Measurements from ENCODE around the gene RAB36. TPM values are rescaled to one million over a fixed set of nuclear protein-coding genes. Genes with fewer than 3 reads are reported as not detected.

Gene RAB36
- total RNA-seq, 2 experiments from 2014 or later: 0.77 to 0.87 TPM

DNA sequence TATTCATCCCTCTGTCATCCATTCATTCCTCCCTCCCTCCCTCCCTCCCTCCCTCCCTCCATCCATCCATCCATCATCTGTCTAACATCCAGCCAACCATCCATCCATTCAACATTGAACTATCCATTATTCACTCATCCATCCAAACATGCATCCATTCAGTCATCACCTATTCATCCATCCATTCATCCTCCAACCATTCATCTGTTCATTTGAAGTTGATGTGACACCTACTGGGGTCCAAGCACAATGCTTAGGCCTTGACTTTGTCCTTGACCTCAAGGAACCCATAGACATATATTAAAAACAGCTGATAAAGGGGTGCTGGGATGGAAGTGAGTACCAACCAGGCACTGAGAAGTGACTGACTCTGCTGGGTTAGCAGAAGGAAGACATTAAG, 61.6 kb downstream of the RAB36 start:
- TF ChIP-seq, protein P1, sequence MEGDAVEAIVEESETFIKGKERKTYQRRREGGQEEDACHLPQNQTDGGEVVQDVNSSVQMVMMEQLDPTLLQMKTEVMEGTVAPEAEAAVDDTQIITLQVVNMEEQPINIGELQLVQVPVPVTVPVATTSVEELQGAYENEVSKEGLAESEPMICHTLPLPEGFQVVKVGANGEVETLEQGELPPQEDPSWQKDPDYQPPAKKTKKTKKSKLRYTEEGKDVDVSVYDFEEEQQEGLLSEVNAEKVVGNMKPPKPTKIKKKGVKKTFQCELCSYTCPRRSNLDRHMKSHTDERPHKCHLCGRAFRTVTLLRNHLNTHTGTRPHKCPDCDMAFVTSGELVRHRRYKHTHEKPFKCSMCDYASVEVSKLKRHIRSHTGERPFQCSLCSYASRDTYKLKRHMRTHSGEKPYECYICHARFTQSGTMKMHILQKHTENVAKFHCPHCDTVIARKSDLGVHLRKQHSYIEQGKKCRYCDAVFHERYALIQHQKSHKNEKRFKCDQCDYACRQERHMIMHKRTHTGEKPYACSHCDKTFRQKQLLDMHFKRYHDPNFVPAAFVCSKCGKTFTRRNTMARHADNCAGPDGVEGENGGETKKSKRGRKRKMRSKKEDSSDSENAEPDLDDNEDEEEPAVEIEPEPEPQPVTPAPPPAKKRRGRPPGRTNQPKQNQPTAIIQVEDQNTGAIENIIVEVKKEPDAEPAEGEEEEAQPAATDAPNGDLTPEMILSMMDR (IDR thresholded peaks at IDR 0.05): no peak
- Histone ChIP-seq H3K4me3 (ENCODE audit: low read length) (no peak overlapping the region), H3K27me3 (ENCODE audit: control insufficient read depth in 1 of 2, insufficient read depth in 2 of 2, low read length in 2 of 2) (no peaks in the 10 kb centered on the region), H3K9me3 (ENCODE audit: control insufficient read depth in 1 of 2, insufficient read depth in 1 of 2, low read length in 2 of 2) (no peaks in the 10 kb centered on the region), H3K27ac (ENCODE audit: low read depth in 1 of 2, low read length in 2 of 2) (no peak overlapping the region), H3K36me3 (ENCODE audit: insufficient read depth, low read length) (peaks cover 22% of the 10 kb centered on the region), H3K4me1 (ENCODE audit: insufficient read depth, low read length) (peaks cover 8% of the 10 kb centered on the region)
- ChIA-PET CTCF (no interaction called here), POLR2A (no interaction called here)
- Mint-ChIP-seq H3K36me3 (ENCODE audit: low read depth) (peaks cover 24% of the 10 kb centered on the region), H3K27me3 (no peaks in the 10 kb centered on the region), H3K4me3 (no peak overlapping the region), H3K27ac (peak overlapping the region; percentile 0), H3K4me1 (ENCODE audit: low read depth) (peaks cover 38% of the 10 kb centered on the region), H3K9me3 (no peaks in the 10 kb centered on the region)
- ATAC-seq (ENCODE audit: poor library complexity) (no peak), DNase-seq (no peak)
- intact Hi-C loops (cut with DNase I, micrococcal nuclease): no loop called here

DNA sequence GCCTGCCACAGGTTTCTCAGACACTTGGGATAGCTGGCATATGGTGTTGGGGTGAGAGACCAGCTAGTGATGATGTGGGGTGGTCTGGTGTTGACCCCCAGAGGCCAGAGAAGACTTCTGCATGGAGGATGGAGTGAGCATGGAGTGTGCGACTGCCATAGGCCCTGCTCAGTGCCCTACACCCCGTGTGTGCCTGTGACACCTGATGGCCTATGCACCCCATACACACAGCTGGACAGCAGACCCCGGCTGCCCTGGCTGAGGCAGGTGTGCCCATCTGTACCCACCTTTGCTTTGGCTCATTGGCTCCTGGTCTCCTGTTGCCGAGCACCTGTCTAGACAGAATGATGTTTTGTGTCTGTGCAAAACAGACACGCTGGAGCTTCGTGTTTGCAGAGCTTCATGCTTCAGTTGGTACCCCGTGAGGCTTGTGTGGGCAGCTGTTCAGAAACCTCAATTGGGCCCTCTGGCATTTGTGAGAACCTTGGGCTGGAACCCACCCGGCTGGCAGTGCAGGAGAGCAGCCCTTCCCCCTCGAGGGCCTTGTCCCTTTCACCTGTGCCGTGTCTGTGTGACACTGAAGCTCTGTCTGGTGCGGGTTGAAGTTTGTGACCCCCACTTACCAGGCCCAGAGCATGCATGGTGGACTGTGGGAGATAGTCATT, 62.6 kb downstream of the RAB36 start:
- TF ChIP-seq, protein P1 (IDR thresholded peaks at IDR 0.05): no peak
- peaks cover 41% of the 10 kb centered on the region for H3K4me1 Mint-ChIP-seq (ENCODE audit: low read depth)
- no peaks in the 10 kb centered on the region for H3K9me3 Mint-ChIP-seq
- H3K27me3 Mint-ChIP-seq: no peaks in the 10 kb centered on the region
- H3K36me3 Mint-ChIP-seq (ENCODE audit: low read depth): peaks cover 24% of the 10 kb centered on the region
- peak overlapping the region; percentile 0 for H3K27ac Mint-ChIP-seq
- ATAC-seq (ENCODE audit: poor library complexity) (no peak), DNase-seq (no peak)
- Histone ChIP-seq H3K4me1 (ENCODE audit: insufficient read depth, low read length) (peaks cover 13% of the 10 kb centered on the region), H3K4me3 (ENCODE audit: low read length) (no peak overlapping the region), H3K27me3 (ENCODE audit: control insufficient read depth in 1 of 2, insufficient read depth in 2 of 2, low read length in 2 of 2) (no peaks in the 10 kb centered on the region), H3K9me3 (ENCODE audit: control insufficient read depth in 1 of 2, insufficient read depth in 1 of 2, low read length in 2 of 2) (no peaks in the 10 kb centered on the region), H3K27ac (ENCODE audit: low read depth in 1 of 2, low read length in 2 of 2) (no peak overlapping the region), H3K36me3 (ENCODE audit: insufficient read depth, low read length) (peaks cover 25% of the 10 kb centered on the region)
- no peak overlapping the region for H3K4me3 Mint-ChIP-seq
- intact Hi-C loops (cut with DNase I, micrococcal nuclease): no loop called here
- CTCF ChIA-PET: no interaction called here
- POLR2A ChIA-PET: no interaction called here

DNA sequence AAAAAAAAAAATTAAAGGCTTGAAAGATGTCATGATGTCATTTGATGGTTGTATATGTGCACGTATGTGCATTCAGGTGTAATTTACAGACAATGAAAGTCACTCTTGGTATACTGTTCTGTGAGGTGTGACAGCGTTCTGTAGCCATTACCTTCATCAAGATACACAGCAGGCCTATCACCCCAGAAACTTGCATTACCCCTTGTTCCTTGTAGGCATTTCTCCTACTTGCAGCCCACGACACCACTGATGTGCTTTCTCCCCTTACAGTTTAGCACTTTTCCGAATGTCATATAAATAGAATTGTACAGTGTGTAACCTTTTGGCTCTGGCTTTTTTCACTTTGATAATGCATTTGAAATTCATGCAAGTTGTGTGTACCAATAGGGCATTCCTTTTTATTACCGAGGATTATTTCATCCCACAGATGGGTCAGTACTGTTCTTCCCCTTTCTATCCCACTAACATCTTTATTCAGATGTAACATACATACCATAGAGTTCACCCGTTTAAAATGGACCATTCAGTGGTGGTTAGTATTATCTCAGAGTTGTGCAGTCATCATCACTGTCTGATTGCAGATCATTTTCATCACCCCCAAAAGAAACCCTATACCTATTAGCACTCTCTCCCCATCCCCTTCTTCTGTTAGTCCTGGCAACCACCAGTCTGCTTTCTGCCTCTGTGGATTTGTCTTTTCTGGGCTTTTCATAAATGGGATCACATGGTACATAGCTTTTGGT, 65.3 kb downstream of the RAB36 start:
- intact Hi-C loops (cut with DNase I, micrococcal nuclease): no loop called here
- Histone ChIP-seq H3K36me3 (ENCODE audit: insufficient read depth, low read length) (peaks cover 9% of the 10 kb centered on the region), H3K9me3 (ENCODE audit: control insufficient read depth in 1 of 2, insufficient read depth in 1 of 2, low read length in 2 of 2) (no peaks in the 10 kb centered on the region), H3K27ac (ENCODE audit: low read depth in 1 of 2, low read length in 2 of 2) (no peak overlapping the region), H3K4me3 (ENCODE audit: low read length) (no peak overlapping the region), H3K4me1 (ENCODE audit: insufficient read depth, low read length) (peaks cover 25% of the 10 kb centered on the region), H3K27me3 (ENCODE audit: control insufficient read depth in 1 of 2, insufficient read depth in 2 of 2, low read length in 2 of 2) (no peaks in the 10 kb centered on the region)
- ChIA-PET POLR2A (no interaction called here), CTCF (interaction anchor here (1.7 kb wide), 1 partner anchor 33 kb away, joined by 4 read pairs; no protein-coding TSS in a partner anchor)
- DNase-seq (no peak), ATAC-seq (ENCODE audit: poor library complexity) (no peak)
- H3K36me3 Mint-ChIP-seq (ENCODE audit: low read depth): peaks cover 13% of the 10 kb centered on the region
- TF ChIP-seq, protein P1 (IDR thresholded peaks at IDR 0.05): no peak
- H3K4me3 Mint-ChIP-seq: no peak overlapping the region
- peaks cover 62% of the 10 kb centered on the region for H3K4me1 Mint-ChIP-seq (ENCODE audit: low read depth)
- H3K27ac Mint-ChIP-seq: peak overlapping the region; percentile 41
- no peaks in the 10 kb centered on the region for H3K27me3 Mint-ChIP-seq
- H3K9me3 Mint-ChIP-seq: no peaks in the 10 kb centered on the region

Data from CD4-positive, alpha-beta T cell (primary cell).